Measurements from ENCODE around the gene NPTX1. TPM values are rescaled to one million over a fixed set of nuclear protein-coding genes. Genes with fewer than 3 reads are reported as not detected.
"Not testable (repeated sequence)": the region's sequence is repeated elsewhere in the genome, so short reads cannot be mapped to it uniquely, and the experiment has no call there.

Gene NPTX1
- total RNA-seq, 4 donors from 2014 or later, result 1.1 to 2.6 (median 2.3) TPM

DNA sequence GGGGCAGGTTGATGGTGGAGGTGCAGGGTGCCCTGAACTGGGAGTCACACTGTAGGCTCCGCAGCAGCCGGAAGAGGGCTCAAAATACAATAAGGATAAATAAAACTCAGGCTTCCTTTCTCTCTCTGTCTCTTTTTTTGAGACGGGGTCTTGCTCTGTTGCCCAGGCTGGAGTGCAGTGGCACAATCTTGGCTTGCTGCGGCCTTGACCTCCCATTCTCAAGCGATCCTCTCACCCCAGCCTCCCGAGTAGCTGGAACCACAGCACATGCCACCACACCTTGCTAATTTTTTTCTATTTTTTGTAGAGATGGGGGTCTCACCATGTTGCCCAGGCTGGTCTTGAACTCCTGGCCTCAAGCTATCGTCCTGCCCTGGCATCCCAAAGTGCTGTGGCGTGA lies 32.9 kb upstream of the NPTX1 start:
- no peak for DNase-seq (ENCODE audit: low spot score in 2 of 2)
- intact Hi-C loops (cut with DNase I; ENCODE audit: low total_unique reads), result no loop called here
- H3K4me3 ChIP-seq (ENCODE audit: low read depth, poor library complexity, severe bottlenecking), result no peak overlapping the region
- 85 to 88% methylated on average over 8 of the region's 8 CpGs for WGBS, 2 donors
- no peak for TF ChIP-seq POLR2A (IDR thresholded peaks at IDR 0.05)

DNA sequence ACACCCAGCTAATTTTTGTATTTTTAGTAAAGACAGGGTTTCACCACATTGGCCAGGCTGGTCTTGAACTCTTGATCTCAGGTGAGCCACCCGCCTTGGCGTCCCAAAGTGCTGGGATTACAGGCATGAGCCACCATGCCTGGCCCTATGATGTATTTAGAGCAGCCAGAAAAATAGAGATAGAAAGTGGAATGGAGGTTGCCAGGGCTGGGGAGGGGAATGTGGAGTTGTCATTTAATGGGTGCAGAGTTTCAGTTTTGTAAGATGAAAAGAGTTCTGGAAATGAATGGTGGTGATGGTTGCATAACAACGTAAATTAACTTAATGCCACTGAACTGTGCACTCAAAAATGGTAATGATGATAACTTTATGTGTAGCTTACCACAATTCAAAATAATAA lies 31.6 kb upstream of the NPTX1 start:
- H3K4me3 ChIP-seq (ENCODE audit: low read depth, poor library complexity, severe bottlenecking), result no peak overlapping the region
- TF ChIP-seq CTCF (IDR thresholded peaks at IDR 0.05), result no peak
- no peak for TF ChIP-seq POLR2A (IDR thresholded peaks at IDR 0.05)
- WGBS, 2 donors, result 85 to 91% methylated on average over 3 of the region's 3 CpGs
- no peak for DNase-seq (ENCODE audit: low spot score in 2 of 2)
- intact Hi-C loops (cut with DNase I; ENCODE audit: low total_unique reads), result no loop called here

DNA sequence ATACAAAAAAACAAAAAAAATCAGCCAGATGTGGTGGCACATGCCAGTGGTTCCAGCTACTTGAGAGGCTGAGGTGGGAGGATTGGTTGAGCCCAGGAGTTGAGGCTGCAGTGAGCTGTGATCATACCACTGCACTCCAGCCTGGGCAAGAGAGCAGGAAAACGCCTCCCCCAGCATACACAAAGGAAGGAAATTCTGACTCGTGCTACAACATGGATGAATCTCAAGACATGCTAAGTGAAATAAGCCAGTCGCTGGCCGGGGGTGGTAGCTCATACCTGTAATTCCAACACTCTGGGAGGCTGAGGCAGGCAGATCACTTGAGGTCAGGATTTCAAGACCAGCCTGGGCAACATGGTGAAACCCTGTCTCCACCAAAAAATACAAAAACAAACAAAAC lies 30.8 kb upstream of the NPTX1 start:
- intact Hi-C loops (cut with DNase I; ENCODE audit: low total_unique reads); DNase-seq (ENCODE audit: low spot score in 2 of 2); H3K4me3 ChIP-seq (ENCODE audit: low read depth, poor library complexity, severe bottlenecking): not testable (repeated sequence)
- 46 to 66% methylated on average over 4 of the region's 4 CpGs for WGBS, 2 donors

DNA sequence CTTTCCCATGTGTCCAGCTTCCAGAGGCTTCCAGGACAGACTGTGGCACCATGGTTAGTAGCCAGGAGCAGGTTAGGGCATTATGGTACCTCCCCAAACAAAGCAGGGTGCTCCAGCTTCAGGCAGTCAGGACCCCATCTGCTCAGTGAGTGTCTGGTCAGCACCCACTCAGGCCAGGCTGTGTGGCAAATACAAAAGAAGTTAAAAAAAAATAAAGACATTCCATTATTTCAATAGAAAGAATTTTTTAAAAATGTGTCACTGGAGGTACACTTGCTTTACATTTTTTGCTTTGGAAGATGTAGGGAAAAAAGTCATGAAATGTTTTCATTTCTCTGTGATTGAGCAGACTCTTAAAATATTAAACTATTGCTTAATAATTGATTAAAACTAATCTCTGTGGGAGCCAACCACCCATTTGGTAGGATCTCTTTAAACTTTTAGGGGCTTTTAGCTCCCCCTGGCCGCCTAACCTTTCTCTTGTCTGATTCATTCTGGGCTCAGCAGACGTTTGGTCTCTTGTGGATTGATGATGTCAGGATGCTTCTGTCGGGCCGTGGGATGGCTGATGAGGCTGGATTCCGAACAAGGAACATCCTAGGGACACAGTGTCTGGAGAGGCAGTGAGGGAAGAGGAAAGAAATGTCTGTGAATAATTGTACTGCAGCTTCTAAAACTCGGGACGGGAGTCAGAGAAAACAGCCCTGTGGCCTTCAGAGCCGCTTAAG lies 28.4 kb upstream of the NPTX1 start:
- DNase-seq (ENCODE audit: low spot score in 2 of 2), result no peak
- no peak overlapping the region for H3K4me3 ChIP-seq (ENCODE audit: low read depth, poor library complexity, severe bottlenecking)
- WGBS, 2 donors, result 30 to 41% methylated on average over 8 of the region's 8 CpGs
- TF ChIP-seq CTCF (IDR thresholded peaks at IDR 0.05), result no peak
- intact Hi-C loops (cut with DNase I; ENCODE audit: low total_unique reads), result no loop called here

DNA sequence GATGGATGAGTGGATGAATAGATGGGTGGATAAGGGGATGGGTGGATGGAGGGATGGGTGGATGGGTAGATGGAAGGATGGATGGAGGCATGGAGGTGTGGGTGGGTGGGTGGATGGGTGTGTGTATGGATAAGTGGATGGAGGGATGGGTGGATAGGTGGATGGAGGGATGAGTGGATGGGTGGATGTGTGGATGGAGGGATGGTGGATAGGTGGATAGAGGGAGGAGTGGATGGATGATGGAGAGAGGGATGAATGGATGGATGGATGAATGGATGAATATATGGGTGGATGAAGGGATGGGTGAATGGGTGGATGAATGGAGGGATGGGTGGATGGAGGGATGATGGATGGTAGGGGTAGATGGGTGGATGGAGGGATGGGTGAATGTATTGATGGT lies 27.5 kb upstream of the NPTX1 start:
- no peak overlapping the region for H3K4me3 ChIP-seq (ENCODE audit: low read depth, poor library complexity, severe bottlenecking)
- intact Hi-C loops (cut with DNase I; ENCODE audit: low total_unique reads), result no loop called here
- no peak for TF ChIP-seq POLR2A (IDR thresholded peaks at IDR 0.05)
- peak in 1 of 3 donors; percentile 6 for TF ChIP-seq CTCF (IDR thresholded peaks at IDR 0.05)
- no peak for DNase-seq (ENCODE audit: low spot score in 2 of 2)

- no peak overlapping the region for H3K4me3 ChIP-seq (ENCODE audit: low read depth, poor library complexity, severe bottlenecking)
- TF ChIP-seq POLR2A (IDR thresholded peaks at IDR 0.05) (no peak), CTCF (IDR thresholded peaks at IDR 0.05) (no peak)
- DNase-seq (ENCODE audit: low spot score in 2 of 2), result no peak
- 77 to 81% methylated on average over 2 of the region's 2 CpGs for WGBS, 2 donors
- intact Hi-C loops (cut with DNase I; ENCODE audit: low total_unique reads), result no loop called here
Observed at GRCh38 chr17:80503031-80503430, 26.6 kb upstream of the NPTX1 start.

DNA sequence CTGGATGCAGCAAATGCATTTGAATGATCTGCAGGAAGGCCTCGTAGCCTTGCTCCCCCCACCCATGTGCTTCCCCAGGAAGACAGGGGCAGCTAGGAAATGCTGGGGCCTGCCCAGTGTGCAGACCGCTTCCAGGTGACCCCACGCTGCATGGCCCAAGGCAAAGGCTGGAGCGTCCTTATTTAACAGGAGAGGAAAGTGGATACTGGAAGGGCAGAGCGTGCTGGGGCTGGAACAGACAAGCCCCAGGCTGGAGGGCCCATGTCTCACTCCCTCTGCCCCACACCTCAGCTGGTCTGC lies 26.1 kb upstream of the NPTX1 start:
- 69 to 75% methylated on average over 5 of the region's 5 CpGs for WGBS, 2 donors
- no peak for DNase-seq (ENCODE audit: low spot score in 2 of 2)
- H3K4me3 ChIP-seq (ENCODE audit: low read depth, poor library complexity, severe bottlenecking), result no peak overlapping the region
- intact Hi-C loops (cut with DNase I; ENCODE audit: low total_unique reads), result no loop called here
- no peak for TF ChIP-seq POLR2A (IDR thresholded peaks at IDR 0.05)
- no peak for TF ChIP-seq CTCF (IDR thresholded peaks at IDR 0.05)

Data from lower leg skin (tissue), 4 donors.